HG03457 (cell line): ENCODE data around the gene APOL2.
"Not testable (repeated sequence)": the region's sequence is repeated elsewhere in the genome, so short reads cannot be mapped to it uniquely, and the experiment has no call there.

Experiments
- ATAC-seq: cut with Tn5 transposase; IDR thresholded peaks from one replicate; pipeline ENCODE4 v1.9.1; 2021; ENCODE audit warnings: moderate number of reproducible peaks; ENCODE audit not compliant: unreplicated experiment

APOL2 gene

DNA sequence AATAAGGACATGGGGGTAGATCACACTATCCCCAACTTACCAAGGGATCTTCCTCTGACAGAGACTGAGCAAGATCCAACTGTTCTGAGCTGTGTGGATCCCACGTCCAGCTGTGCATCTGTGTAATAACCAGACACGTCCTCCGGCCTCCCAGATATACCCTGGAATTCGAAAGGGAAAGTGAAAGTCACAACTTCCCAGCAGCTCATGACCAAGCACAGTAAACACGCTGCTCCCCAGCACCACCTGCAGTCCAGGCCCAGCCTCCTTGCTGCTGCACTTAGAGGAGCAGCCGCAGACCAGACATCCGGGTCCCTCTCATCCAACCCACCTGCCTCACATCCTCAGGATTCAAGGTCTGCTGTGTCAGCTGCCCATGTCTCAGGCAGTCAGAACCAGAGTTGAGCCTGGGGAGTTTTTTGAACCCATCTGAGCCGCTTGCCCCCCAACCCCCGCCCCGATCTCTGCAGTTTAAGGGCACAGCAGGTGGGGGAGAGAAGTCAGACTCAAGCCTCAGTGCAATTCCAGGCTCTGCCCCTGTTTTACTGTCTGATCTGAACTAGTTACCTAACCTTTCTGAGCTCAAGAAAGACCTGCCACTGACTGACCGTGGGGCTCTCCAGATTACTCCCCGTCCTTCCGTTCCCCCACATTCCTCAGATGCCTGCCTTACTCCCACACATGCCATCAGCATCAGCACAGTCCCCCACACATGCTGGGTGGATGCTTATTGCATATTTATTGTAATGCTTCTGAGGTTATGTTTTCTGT lies at the start of gene APOL2:
APOL2 (minus strand) TSS at position 127 of the 771 bp plus-strand sequence. CDS start 6,365 bp downstream, outside the sequence.
- ATAC-seq: peak; percentile 64

- ATAC-seq: no peak
These were observed 49.5 kb upstream of the APOL2 start for GRCh38 chr22:36288571-36289405.

DNA sequence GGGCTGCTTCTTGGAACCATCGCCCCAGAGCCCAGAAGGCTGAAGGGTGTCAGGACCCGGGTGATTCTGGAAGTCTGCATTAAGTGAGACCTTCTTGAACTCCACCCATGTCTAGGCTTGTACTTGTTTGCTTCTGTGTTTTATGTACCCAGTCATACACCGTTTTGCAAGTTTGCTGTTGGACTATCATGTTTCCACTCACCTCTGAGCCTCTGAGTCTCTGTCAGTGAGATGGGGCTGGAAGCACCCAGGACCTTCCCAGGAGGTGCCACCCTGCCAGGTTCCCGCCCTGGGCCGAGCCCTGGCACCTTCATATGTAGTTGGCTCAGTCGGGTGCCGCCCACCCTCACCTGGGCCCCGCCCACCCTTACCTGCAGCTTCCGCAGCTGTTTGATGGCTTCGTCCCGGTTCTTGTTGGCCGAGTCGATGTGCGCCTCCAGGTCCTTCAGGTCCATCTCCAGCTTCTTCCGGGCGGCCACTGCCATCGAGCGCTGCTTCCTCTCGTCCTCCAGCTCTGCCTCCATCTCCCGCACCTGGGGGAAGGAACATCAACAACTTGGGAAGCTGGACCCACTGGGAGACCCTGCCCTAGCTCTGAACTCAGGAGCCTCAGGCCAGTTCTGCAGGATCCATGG lies 48.7 kb upstream of the APOL2 start:
- ATAC-seq: no peak

DNA sequence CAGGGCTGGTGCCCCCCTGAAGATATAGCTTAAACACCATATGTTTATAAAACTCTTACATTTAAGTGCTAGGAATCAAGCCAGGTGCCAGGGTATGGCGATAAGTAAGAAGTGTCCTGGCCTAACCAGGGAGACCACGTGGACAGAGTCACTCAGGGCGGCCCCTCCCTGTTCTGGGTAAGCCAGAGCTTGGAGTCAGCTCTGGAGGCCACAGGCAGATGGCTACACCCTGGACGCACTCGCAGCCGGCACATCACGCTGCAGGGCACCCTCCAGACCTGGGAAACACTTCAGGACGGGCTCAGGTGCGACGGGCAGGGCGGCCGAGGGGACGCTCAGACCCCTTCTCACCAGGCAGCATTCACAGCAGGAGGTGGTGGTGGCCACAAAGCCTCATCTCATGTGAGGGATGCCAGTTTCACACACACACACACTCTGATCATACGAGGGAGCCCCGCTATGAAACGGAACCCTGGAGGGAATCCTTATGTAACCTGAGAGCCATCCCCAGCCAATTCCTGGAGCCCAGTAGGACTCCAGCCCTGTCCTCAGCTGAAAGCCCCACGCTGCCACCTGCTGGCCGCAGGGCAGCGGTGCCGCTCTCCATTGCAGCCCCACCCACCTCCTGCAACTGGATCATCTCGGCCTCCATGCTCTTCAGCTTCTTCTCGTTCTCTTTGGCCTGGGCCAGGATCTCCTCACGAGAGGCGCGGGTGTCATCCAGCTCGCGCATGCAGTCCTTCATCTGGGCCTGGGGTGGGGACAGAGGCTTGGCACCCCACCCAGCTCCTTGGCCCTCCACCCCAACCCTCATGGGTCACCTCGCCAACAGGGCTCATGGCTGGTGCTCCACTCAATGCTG lies 47.0 kb upstream of the APOL2 start:
- ATAC-seq: no peak

DNA sequence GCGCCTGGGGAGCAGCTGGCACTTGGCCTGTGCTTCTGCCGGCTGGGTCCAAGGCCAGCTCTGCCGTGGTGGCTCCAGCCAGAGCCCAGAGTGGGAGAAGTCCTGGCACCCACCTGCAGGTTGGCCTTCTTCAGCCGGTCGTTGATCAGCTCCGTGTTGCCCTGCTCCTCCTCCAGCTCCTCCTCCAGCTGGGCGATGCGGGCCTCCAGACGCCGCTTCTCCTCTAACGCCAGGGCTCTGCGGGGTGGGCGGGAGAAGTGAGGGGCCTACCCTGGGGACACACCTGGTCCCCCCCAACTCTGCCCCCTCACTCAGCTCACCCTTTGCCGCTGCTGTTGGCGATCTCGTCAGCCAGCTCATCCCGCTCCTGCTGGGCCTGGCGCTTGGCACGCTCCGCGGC lies 46.2 kb upstream of the APOL2 start:
- ATAC-seq: no peak

DNA sequence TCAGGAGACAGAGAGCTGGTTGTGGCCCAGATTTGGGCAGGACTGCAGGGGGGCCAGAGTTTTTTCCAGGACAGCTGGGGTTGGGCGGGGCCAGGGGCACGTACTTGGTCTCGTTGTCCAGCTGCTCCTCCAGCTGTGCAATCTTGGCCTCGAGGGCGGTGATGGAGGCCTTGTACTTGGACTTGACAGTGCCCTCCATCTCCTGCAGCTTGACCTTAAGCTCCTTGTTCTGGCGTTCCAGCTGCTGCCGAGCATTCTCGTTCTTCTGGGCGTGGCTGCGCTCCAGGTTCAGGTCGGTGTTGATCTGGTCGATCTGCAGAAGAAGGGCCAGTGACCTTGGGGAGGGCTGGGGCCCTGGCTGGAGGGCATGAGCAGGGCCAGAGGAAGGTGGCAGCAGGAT lies 45.7 kb upstream of the APOL2 start:
- ATAC-seq: no peak

GRCh38 chr22:36284171-36284571 lies 44.8 kb upstream of the APOL2 start:
- no peak for ATAC-seq

- no peak for ATAC-seq
These were observed 43.1 kb upstream of the APOL2 start for GRCh38 chr22:36282328-36282831.

DNA sequence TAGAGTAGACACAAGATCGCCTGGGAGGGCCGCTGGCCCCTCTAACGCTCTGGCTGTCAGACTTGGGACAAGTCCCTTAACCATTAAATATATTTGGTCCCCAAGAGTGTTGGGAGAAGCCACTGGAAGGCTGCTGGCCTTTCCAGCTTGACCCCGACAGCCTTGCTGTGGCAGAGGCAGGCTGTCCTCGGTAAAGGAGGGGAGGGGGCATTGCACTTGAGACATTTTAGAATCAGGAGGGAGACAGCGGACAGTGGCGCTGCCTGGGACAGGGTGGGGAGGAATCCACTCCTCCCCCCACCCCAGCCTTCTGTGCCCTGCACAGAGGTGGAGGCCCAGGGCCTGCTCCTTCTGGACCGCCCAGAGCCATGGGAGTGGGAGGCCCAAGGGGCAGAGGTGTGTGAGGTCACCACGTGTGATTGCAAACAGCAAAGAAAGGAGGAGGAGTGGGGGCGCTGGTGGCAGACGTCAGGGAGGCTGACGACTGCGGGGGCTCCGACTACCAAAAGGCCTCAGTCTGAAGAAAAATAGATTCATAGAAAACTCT lies 42.5 kb upstream of the APOL2 start:
- ATAC-seq: no peak

- no peak for ATAC-seq
These were observed 41.1 kb upstream of the APOL2 start for GRCh38 chr22:36280379-36280778.

- no peak for ATAC-seq
These were observed 39.9 kb upstream of the APOL2 start for GRCh38 chr22:36279219-36279666.

DNA sequence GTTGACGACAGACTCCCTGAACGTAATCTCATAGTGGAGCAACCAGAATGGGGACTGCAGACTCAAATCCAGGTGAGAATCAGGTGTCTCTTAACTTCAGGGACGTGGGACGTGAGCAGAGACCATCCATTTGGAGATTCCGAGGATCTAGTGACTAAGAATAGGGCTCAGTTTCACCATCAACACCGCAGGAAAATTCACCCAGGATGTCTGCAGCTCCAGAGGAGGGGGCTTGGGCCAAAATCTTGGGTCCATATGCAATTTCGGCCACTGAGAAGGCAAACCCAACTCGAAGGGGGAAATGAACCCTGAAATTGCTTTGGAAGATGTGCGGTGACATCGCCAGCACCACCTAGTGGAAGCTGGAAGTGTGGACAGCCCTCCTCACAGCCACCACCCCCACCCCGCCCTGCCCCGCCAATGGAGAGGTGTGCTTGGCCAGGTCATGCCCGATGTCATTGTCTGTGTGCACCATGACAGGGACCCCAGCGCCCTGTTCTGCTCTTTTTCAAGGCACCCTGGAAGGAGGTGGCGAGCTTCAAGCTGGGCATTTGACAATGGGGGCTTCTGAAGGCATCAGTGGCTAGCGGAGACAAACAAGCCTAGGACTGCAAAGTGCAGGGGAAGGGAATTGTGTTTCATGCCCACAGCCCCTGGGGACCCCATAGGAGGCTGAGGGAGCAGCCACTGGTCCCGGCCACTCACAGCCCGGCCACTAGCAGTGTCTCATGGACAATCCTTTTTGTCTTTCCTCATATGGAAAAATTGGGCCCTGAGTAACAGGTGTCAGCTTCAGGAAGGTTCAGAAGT lies 38.4 kb upstream of the APOL2 start:
- ATAC-seq: no peak

DNA sequence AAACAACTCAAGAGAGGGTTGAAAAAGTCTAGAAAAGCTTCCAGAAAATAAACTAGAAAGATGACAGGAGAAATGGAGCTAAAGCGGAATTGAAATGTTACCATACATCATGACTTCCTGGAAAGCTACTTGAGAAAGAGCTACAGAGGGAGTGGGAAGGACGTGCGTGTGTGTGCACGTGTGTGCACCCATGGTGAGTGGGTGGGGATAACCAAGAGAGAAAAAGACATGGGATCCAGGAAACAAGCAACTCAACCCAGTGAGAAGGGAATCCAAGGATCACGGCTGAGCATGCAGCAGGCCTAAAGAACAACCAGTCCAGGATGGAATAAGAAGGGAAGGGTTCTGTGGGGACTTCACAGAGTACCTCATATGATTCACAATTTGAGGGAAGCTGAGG lies 35.2 kb upstream of the APOL2 start:
- ATAC-seq: no peak

- not testable (repeated sequence) for ATAC-seq
These were observed 32.6 kb upstream of the APOL2 start for GRCh38 chr22:36271951-36272350.

- ATAC-seq: not testable (repeated sequence)
These were observed 31.9 kb upstream of the APOL2 start for GRCh38 chr22:36271231-36271630.

GRCh38 chr22:36267896-36268485 lies 28.7 kb upstream of the APOL2 start:
- ATAC-seq: no peak

GRCh38 chr22:36267058-36267457 lies 27.7 kb upstream of the APOL2 start:
- ATAC-seq: no peak

DNA sequence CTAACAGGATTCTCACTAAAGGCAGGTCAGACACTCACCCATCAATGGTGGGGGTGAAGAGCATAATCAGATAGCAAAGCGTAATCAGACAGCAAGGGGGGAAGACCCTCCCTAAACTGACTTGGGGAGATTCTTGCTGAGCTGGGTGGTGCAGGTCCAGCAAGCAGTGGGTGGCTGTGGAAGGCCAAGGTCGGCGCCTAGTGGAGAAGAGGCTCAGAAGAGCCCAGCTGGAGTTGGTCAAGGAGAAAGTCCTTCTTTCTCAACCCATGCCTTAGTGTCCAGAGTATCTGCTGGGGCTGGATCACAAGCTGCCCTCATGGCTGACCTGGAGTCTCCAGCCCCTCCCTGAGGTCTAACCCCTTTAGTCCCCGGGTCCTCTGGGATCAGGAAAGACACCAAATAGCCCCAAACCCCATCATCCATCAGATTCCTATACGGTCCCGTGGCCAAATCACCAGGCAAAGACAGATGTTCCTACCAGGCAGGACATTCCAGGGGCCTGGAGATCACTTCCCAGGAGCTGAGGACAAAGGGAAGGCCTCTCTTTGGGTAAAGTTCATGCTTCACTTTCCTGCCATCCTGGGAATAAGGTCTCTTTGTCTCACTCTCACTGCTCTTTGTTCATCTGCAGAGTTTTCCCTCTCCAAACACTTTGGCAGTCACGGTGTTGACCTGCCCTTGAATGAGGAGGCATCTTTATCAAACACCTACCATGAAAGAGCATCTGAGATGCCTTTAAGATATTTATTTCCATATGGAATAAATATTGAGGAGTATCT lies 24.7 kb upstream of the APOL2 start:
- not testable (repeated sequence) for ATAC-seq
